Subcutaneous adipose tissue (tissue), 4 donors: ENCODE data around the gene ELMO1. TPM values are rescaled to one million over a fixed set of nuclear protein-coding genes. Genes with fewer than 3 reads are reported as not detected.

Source experiments
- total RNA-seq, 4 donors: library from RNA; depleted of rRNA; stranded (reverse); fragments of >200 nt; gene quantifications; one replicate each; pipeline ENCODE4 v1.1.0, GENCODE V29; 2016
- TF ChIP-seq, protein P1 (sequence below): fragments of 450-650 bp; IDR thresholded peaks from one replicate; pipeline ENCODE4 v1.5.1; 2016; ENCODE audit warnings: low read depth, mild to moderate bottlenecking, control low read depth, antibody characterized with exemption, moderate library complexity

The ELMO1 gene
- total RNA-seq, 4 donors from 2014 or later, result 97.1 to 129 (median 126) TPM

- TF ChIP-seq, protein P1, sequence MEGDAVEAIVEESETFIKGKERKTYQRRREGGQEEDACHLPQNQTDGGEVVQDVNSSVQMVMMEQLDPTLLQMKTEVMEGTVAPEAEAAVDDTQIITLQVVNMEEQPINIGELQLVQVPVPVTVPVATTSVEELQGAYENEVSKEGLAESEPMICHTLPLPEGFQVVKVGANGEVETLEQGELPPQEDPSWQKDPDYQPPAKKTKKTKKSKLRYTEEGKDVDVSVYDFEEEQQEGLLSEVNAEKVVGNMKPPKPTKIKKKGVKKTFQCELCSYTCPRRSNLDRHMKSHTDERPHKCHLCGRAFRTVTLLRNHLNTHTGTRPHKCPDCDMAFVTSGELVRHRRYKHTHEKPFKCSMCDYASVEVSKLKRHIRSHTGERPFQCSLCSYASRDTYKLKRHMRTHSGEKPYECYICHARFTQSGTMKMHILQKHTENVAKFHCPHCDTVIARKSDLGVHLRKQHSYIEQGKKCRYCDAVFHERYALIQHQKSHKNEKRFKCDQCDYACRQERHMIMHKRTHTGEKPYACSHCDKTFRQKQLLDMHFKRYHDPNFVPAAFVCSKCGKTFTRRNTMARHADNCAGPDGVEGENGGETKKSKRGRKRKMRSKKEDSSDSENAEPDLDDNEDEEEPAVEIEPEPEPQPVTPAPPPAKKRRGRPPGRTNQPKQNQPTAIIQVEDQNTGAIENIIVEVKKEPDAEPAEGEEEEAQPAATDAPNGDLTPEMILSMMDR, result no peak
Measured at GRCh38 chr7:37424995-37425394, 23.7 kb downstream of the ELMO1 start.

GRCh38 chr7:37424521-37424920, 24.1 kb downstream of the ELMO1 start:
- TF ChIP-seq, protein P1, result no peak

- TF ChIP-seq, protein P1, result no peak
Measured at GRCh38 chr7:37421861-37422500, 26.7 kb downstream of the ELMO1 start.

- TF ChIP-seq, protein P1, result no peak
Measured at GRCh38 chr7:37420946-37421695, 27.5 kb downstream of the ELMO1 start.

DNA sequence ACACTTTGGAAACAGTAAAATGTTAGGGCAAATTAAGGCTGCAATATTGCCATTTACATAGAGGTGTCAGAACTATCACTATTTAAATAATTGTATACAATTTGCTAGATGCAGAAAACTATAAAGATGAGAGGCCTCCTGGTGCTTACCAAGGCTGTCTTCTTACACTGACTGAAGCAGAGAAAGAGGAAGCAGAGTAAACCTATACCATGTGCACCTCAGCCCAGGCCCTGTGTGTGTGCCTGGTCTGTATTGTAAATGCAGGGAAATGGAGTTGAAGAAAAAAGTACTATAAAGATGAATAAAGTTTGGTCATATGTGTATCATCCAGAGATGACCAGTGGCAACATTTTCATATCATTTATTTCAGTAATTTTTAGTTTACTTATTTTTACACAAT, 29.2 kb downstream of the ELMO1 start:
- TF ChIP-seq, protein P1, result no peak

GRCh38 chr7:37418381-37418780, 30.3 kb downstream of the ELMO1 start:
- TF ChIP-seq, protein P1, result no peak

DNA sequence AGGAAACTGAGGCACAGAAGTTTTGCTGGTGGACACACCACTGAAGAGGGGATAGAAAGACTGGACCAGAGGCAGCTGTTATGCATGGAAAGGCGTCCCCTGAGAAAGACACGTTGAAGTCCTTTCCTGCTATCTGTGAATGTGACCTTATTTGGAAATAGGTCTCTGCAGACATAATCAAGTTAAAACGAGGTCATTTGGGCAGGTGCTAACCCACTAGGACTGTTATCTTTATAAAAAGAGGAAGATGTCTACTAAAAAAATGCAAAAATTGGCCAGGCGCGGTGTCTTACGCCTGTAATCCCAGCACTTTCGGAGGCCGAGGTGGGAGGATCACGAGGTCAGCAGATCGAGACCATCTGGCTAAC, 31.6 kb downstream of the ELMO1 start:
- TF ChIP-seq, protein P1, result no peak
